Activated CD4-positive, alpha-beta T cell treated with anti-CD3 and anti-CD28 coated beads, Interleukin-2, amount 50 U/mL, for 48 hours (primary cell): Measurements from ENCODE around the gene HS6ST3.

Experiments used
- DNase-seq, 2 experiments: peaks; one replicate each; pipeline ENCODE4 v3.0.0-alpha.2; 2020

The HS6ST3 gene

GRCh38 chr13:96860882-96861281, 771.0 kb downstream of the HS6ST3 start:
- no peak for DNase-seq

- no peak for DNase-seq
Measured at GRCh38 chr13:96862093-96862492, 772.2 kb downstream of the HS6ST3 start.

- DNase-seq, result no peak
Measured at GRCh38 chr13:96862999-96863398, 773.1 kb downstream of the HS6ST3 start.

- no peak for DNase-seq
Measured at GRCh38 chr13:96871469-96871868, 781.6 kb downstream of the HS6ST3 start.

- no peak for DNase-seq
Measured at GRCh38 chr13:96880419-96880818, 790.5 kb downstream of the HS6ST3 start.
